NT2/D1 (cell line): Measurements from ENCODE around the gene VAV2.

Source experiments
- DNase-seq: peaks from one replicate; pipeline ENCODE4 v3.0.0-alpha.2; 2011; ENCODE audit warnings: low read depth, low spot score
- H3K27me3 ChIP-seq: 2 replicates; pipeline ENCODE4 v1.6.0; 2011; ENCODE audit warnings: mild to moderate bottlenecking; ENCODE audit not compliant: insufficient read length, insufficient read depth
- H3K36me3 ChIP-seq: 2 replicates; pipeline ENCODE4 v1.6.1; 2011; ENCODE audit warnings: mild to moderate bottlenecking, low read length, mixed read lengths; ENCODE audit not compliant: insufficient read depth, insufficient read length
- H3K4me1 ChIP-seq: 2 replicates; pipeline ENCODE4 v1.5.1; 2011; ENCODE audit not compliant: insufficient read depth, insufficient read length
- H3K4me3 ChIP-seq: 2 replicates; pipeline ENCODE4 v1.5.1; 2011; ENCODE audit warnings: low read depth; ENCODE audit not compliant: insufficient read length
- H3K9ac ChIP-seq: 2 replicates; pipeline ENCODE4 v1.6.0; 2011; ENCODE audit warnings: low read depth; ENCODE audit not compliant: insufficient read length
- H3K9me3 ChIP-seq: 2 replicates; pipeline ENCODE4 v1.5.1; 2011; ENCODE audit warnings: mild to moderate bottlenecking, low read length; ENCODE audit not compliant: insufficient read depth
- SUZ12 ChIP-seq: IDR thresholded peaks from 2 replicates; pipeline ENCODE4 v1.6.1; 2011; ENCODE audit not compliant: insufficient read length, insufficient read depth; ENCODE audit errors: extremely low read depth
- YY1 ChIP-seq: IDR thresholded peaks from 2 replicates; pipeline ENCODE4 v1.6.1; 2011; ENCODE audit not compliant: insufficient read length, insufficient read depth
- ZNF274 ChIP-seq: IDR thresholded peaks from 2 replicates; pipeline ENCODE4 v1.6.1; 2011; ENCODE audit warnings: mild to moderate bottlenecking, low read depth, low read length

VAV2 gene

GRCh38 chr9:133803028-133803585, 189.0 kb downstream of the VAV2 start:
- H3K4me3 ChIP-seq: no peak overlapping the region
- DNase-seq: no peak
- TF ChIP-seq SUZ12 (no peak), ZNF274 (no peak), YY1 (no peak)
- no peaks in the 10 kb centered on the region for H3K9me3 ChIP-seq
- no peaks in the 10 kb centered on the region for H3K27me3 ChIP-seq
- peaks cover 58% of the 10 kb centered on the region for H3K36me3 ChIP-seq
- H3K9ac ChIP-seq: no peak overlapping the region
- H3K4me1 ChIP-seq: peaks cover 12% of the 10 kb centered on the region

DNA sequence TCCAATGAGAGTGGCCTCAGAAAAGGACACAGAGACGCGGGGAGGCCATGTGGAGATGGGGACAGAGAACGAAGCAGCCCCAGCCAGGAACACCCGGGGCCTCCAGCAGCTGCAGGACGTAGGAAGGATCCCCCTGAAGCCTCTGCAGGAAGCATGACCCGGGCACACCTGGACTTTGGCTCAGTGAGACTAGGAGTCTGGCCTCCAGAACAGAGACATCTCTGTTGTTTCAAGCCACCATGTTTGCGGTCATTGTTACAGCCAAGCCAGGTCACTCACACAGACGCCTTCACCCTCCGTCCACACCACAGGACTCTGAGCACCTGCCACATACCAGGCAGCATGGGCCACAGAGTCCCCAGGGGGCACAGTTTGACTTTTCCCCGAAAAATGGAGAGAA, 190.4 kb downstream of the VAV2 start:
- H3K36me3 ChIP-seq: peaks cover 56% of the 10 kb centered on the region
- H3K27me3 ChIP-seq: no peaks in the 10 kb centered on the region
- peak overlapping the region; percentile 17 for H3K9ac ChIP-seq
- TF ChIP-seq YY1: no peak
- peaks cover 12% of the 10 kb centered on the region for H3K4me1 ChIP-seq
- H3K4me3 ChIP-seq: no peak overlapping the region
- no peak for DNase-seq
- no peaks in the 10 kb centered on the region for H3K9me3 ChIP-seq

DNA sequence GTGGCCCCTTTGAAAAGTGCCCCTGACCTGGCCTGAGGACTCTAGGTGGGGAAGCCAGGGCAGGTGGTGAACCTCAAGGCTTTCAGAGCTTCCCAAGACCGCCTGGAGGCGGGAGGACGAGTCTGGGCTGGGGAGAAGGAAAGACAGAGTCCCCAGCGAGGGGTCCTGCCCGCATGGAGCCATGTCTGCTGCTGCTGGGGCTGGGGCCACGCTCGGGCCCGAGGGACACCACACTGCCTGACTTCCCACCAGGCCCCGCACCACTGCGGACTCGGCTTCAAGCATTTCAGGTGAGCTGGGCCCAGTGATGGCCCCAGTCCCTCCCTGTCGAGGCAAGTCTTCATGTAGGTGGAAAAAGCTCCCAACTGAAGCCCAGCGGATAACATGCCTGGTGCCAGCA, 191.9 kb downstream of the VAV2 start:
- no peak overlapping the region for H3K9ac ChIP-seq
- no peaks in the 10 kb centered on the region for H3K9me3 ChIP-seq
- DNase-seq: no peak
- no peak overlapping the region for H3K4me3 ChIP-seq
- TF ChIP-seq YY1 (no peak), ZNF274 (no peak)
- H3K27me3 ChIP-seq: no peaks in the 10 kb centered on the region
- peaks cover 12% of the 10 kb centered on the region for H3K4me1 ChIP-seq
- peaks cover 63% of the 10 kb centered on the region for H3K36me3 ChIP-seq

DNA sequence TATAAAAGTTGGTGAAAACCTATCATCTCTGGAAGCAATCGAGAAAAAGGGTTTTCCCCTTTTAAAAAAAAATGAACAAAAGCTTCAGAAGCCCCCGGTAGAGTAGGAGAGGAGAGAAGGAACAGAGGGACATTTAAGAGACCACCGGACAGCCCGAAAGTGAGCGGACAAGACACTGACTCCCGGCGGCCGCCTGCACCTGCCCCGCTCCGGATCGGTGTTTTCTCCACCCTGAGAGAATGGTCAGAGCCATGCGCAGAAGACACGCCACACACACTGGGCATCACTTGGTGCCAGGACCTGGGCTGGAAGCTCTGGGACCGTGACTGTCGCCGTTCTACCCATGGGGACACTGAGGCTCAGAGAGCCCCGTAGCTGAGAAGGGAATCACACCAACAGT, 192.4 kb downstream of the VAV2 start:
- Histone ChIP-seq H3K4me3 (no peak overlapping the region), H3K27me3 (no peaks in the 10 kb centered on the region), H3K9me3 (no peaks in the 10 kb centered on the region), H3K4me1 (peaks cover 12% of the 10 kb centered on the region), H3K9ac (no peak overlapping the region), H3K36me3 (peaks cover 67% of the 10 kb centered on the region)
- DNase-seq: no peak
- no peak for TF ChIP-seq SUZ12
- TF ChIP-seq YY1: no peak
- no peak for TF ChIP-seq ZNF274

DNA sequence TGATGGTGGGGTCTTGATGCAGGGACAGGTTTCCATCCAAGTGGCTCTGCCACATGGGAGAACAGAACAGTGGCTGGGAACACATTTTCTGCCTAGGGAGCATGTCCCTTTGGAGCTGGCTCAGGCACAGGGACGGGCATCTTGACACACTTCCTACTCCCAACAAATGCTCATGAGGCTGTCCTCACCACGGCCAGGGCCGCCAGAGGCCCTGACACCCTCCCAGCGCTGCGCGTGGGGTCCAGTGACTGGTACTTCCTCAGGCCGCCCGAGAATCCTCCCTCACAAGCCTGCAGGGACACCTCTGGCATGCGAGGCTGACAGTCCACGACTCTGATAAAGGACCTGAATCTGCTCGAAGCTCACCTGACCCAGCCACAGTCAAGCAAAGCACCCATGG, 193.0 kb downstream of the VAV2 start:
- Histone ChIP-seq H3K9me3 (no peaks in the 10 kb centered on the region), H3K9ac (no peak overlapping the region), H3K36me3 (peaks cover 66% of the 10 kb centered on the region), H3K4me1 (peaks cover 10% of the 10 kb centered on the region), H3K27me3 (no peaks in the 10 kb centered on the region), H3K4me3 (no peak overlapping the region)
- DNase-seq: no peak
- TF ChIP-seq SUZ12: no peak
- no peak for TF ChIP-seq ZNF274
- no peak for TF ChIP-seq YY1

DNA sequence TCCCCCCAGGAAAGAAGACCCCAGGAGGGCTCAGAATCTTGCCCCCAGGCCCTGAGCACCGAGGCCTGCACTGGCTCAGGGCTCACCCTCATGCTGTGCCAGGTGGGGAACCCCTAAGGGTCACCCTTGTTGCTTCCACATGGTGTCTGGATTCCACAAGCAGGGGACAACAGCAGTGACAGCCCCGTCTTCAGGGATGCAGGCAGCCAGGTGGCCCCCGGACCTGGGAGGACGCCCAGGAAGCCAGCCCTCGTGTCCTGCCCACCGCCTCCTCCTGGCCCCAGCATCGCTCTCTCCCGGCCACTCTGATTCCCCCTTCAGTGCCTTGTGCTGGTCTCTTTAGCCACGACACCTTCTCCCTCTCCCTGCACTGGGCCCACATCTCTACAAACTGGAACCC, 194.0 kb downstream of the VAV2 start:
- no peaks in the 10 kb centered on the region for H3K27me3 ChIP-seq
- peaks cover 2% of the 10 kb centered on the region for H3K4me1 ChIP-seq
- H3K9me3 ChIP-seq: no peaks in the 10 kb centered on the region
- peaks cover 68% of the 10 kb centered on the region for H3K36me3 ChIP-seq
- H3K4me3 ChIP-seq: no peak overlapping the region
- no peak for DNase-seq
- TF ChIP-seq YY1: no peak
- TF ChIP-seq ZNF274: no peak
- no peak for TF ChIP-seq SUZ12
- H3K9ac ChIP-seq: no peak overlapping the region

DNA sequence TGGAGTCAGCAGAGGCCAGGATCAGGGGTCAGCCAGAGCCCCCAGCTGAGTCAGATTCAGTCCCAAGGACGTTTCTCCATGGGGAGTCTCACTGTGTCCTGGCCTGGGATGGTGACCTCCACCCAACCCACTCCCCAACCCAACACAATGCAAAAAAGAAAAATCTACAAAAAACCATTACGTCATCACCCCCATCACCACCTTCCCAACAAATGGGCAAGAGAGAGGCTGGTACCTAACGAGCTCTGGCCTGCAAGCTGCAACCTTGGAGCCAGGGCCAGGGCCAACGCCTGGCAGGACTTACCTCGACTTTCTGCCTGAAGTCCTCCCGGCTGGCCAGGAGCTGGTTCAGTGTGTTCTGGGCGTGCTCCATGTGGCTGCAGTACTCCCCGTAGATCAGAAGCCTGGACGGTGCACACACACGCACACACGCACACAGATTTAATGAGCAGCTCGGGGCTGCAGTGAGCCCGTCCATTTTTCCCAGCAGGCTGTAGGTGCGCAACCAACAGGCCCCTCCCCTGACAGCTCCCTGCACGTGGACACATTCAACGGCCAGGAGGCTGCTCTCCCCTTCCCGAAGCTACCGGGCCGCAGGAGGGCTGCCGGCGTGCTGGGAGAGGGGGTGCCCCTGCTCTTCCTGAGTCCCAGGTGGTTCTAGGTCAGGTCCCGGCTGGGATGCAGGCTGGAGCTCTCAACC, 194.6 kb downstream of the VAV2 start:
- Histone ChIP-seq H3K27me3 (no peaks in the 10 kb centered on the region), H3K9ac (no peak overlapping the region), H3K9me3 (no peaks in the 10 kb centered on the region), H3K4me1 (peaks cover 2% of the 10 kb centered on the region), H3K36me3 (peaks cover 66% of the 10 kb centered on the region), H3K4me3 (no peak overlapping the region)
- no peak for TF ChIP-seq YY1
- no peak for TF ChIP-seq SUZ12
- no peak for TF ChIP-seq ZNF274
- DNase-seq: no peak

DNA sequence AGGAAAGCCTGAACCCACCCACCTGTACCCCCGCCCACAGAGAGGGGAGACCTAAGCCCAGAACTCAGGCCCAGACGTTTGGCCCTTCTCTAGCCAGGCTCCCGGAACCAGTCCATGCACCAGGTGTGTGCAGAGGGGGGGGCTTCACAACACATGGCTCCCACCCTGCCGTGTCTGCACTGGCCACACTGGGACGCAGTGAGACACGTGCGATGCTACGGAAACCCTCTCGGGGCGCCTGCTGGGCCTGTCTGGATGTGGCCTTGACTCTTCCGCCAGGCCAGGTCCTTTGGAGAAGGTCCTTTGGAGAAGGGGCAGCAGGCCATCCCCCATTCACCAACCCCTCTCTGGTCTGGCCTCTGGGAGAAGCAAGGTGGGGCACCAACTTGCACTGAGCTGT, 195.6 kb downstream of the VAV2 start:
- TF ChIP-seq SUZ12 (no peak), ZNF274 (no peak), YY1 (no peak)
- Histone ChIP-seq H3K9me3 (no peaks in the 10 kb centered on the region), H3K4me1 (peaks cover 2% of the 10 kb centered on the region), H3K36me3 (peaks cover 66% of the 10 kb centered on the region), H3K9ac (no peak overlapping the region), H3K4me3 (no peak overlapping the region), H3K27me3 (no peaks in the 10 kb centered on the region)
- no peak for DNase-seq
